Loucy (cell line): ENCODE data around the gene FLRT1.

Source experiments
- H2AFZ ChIP-seq: fragments of 200-600 bp; sonication (generic); 2 replicates; pipeline ENCODE4 v1.6.0; 2016; ENCODE audit warnings: antibody characterized with exemption, mild to moderate bottlenecking, low read length, moderate library complexity
- H3F3A ChIP-seq: fragments of 200-600 bp; 2 replicates; pipeline ENCODE4 v1.6.0; 2016; ENCODE audit warnings: antibody characterized with exemption, low read depth, mild to moderate bottlenecking
- H3K27me3 ChIP-seq: fragments of 200-600 bp; sonication (generic); 2 replicates; pipeline ENCODE4 v1.6.1; 2014; ENCODE audit warnings: low read length, mild to moderate bottlenecking; ENCODE audit not compliant: insufficient read depth, poor library complexity, severe bottlenecking
- H3K36me3 ChIP-seq: fragments of 200-600 bp; sonication (generic); 2 replicates; pipeline ENCODE4 v1.6.1; 2016; ENCODE audit warnings: low read length; ENCODE audit not compliant: insufficient read depth
- H3K4me1 ChIP-seq: fragments of 200-600 bp; sonication (generic); 2 replicates; pipeline ENCODE4 v1.5.1; 2014; ENCODE audit warnings: low read length, mild to moderate bottlenecking; ENCODE audit not compliant: insufficient read depth, poor library complexity, severe bottlenecking
- H3K4me2 ChIP-seq: fragments of 200-600 bp; sonication (generic); 2 replicates; pipeline ENCODE4 v1.6.0; 2014; ENCODE audit warnings: antibody characterized with exemption, low read length, low read depth, mild to moderate bottlenecking; ENCODE audit not compliant: poor library complexity, severe bottlenecking
- H3K4me3 ChIP-seq: fragments of 200-600 bp; sonication (generic); 2 replicates; pipeline ENCODE4 v1.5.1; 2014; ENCODE audit warnings: low read length, mild to moderate bottlenecking, mixed read lengths; ENCODE audit not compliant: poor library complexity, severe bottlenecking
- H3K79me2 ChIP-seq: fragments of 200-600 bp; sonication (generic); 2 replicates; pipeline ENCODE4 v1.6.1; 2014; ENCODE audit warnings: low read length; ENCODE audit not compliant: insufficient read depth
- H3K9ac ChIP-seq: fragments of 200-600 bp; sonication (generic); 2 replicates; pipeline ENCODE4 v1.6.0; 2014; ENCODE audit warnings: mild to moderate bottlenecking, low read depth, low read length, moderate library complexity; ENCODE audit not compliant: poor library complexity, severe bottlenecking
- H3K9me2 ChIP-seq: fragments of 200-600 bp; sonication (generic); replicated peaks from 2 replicates; pipeline ENCODE4 v1.6.1; 2016; ENCODE audit warnings: low read depth, low read length, mixed read lengths
- H3K9me3 ChIP-seq: fragments of 200-600 bp; sonication (generic); 2 replicates; pipeline ENCODE4 v1.6.1; 2014; ENCODE audit warnings: mild to moderate bottlenecking, antibody characterized with exemption, low read length, low read depth; ENCODE audit not compliant: insufficient read depth
- H4K20me1 ChIP-seq: fragments of 200-600 bp; sonication (generic); 2 replicates; pipeline ENCODE4 v1.6.0; 2014; ENCODE audit warnings: antibody characterized with exemption, low read length, mild to moderate bottlenecking; ENCODE audit not compliant: insufficient read depth, poor library complexity, severe bottlenecking
- CTCF ChIP-seq: fragments of 200-600 bp; sonication (generic); conservative IDR thresholded peaks from 2 replicates; pipeline ENCODE4 v1.5.1; 2014; ENCODE audit warnings: mild to moderate bottlenecking, antibody characterized with exemption, low read length
- EZH2phosphoT487 ChIP-seq: fragments of 200-600 bp; IDR thresholded peaks from 2 replicates; pipeline ENCODE4 v1.6.1; 2018; ENCODE audit warnings: antibody characterized with exemption, mild to moderate bottlenecking, moderate library complexity, borderline replicate concordance

Gene FLRT1

GRCh38 chr11:64065141-64065465, 29.4 kb downstream of the FLRT1 start:
- no peak for TF ChIP-seq CTCF
- TF ChIP-seq EZH2phosphoT487 = no peak
- Histone ChIP-seq H3K4me1 (no peaks in the 10 kb centered on the region), H3K9ac (no peak overlapping the region), H3K4me3 (no peak overlapping the region), H2AFZ (no peak overlapping the region), H3K9me2 (no peaks in the 10 kb centered on the region), H3F3A (no peaks in the 10 kb centered on the region), H3K9me3 (no peaks in the 10 kb centered on the region), H3K4me2 (no peak overlapping the region), H4K20me1 (no peaks in the 10 kb centered on the region), H3K79me2 (no peaks in the 10 kb centered on the region), H3K36me3 (no peaks in the 10 kb centered on the region), H3K27me3 (no peaks in the 10 kb centered on the region)

GRCh38 chr11:64065712-64066111, 30.0 kb downstream of the FLRT1 start:
- H3K4me3 ChIP-seq = no peak overlapping the region
- H3K4me1 ChIP-seq = no peaks in the 10 kb centered on the region
- TF ChIP-seq CTCF = no peak
- no peak for TF ChIP-seq EZH2phosphoT487
- no peaks in the 10 kb centered on the region for H3K36me3 ChIP-seq
- H2AFZ ChIP-seq = no peak overlapping the region
- H3K9me3 ChIP-seq = no peaks in the 10 kb centered on the region
- H3K79me2 ChIP-seq = no peaks in the 10 kb centered on the region
- H3K9me2 ChIP-seq = no peaks in the 10 kb centered on the region
- no peaks in the 10 kb centered on the region for H3K27me3 ChIP-seq
- no peak overlapping the region for H3K9ac ChIP-seq
- no peaks in the 10 kb centered on the region for H3F3A ChIP-seq
- H3K4me2 ChIP-seq = no peak overlapping the region
- no peaks in the 10 kb centered on the region for H4K20me1 ChIP-seq

- no peaks in the 10 kb centered on the region for H3K27me3 ChIP-seq
These were observed 31.7 kb downstream of the FLRT1 start for GRCh38 chr11:64067230-64067993.

More at GRCh38 chr11:64067230-64067993, 31.7 kb downstream of the FLRT1 start:
- H3K9me3 ChIP-seq = no peaks in the 10 kb centered on the region
- H3K9me2 ChIP-seq = no peaks in the 10 kb centered on the region
- H3K4me1 ChIP-seq = no peaks in the 10 kb centered on the region
- no peak overlapping the region for H3K9ac ChIP-seq
- H4K20me1 ChIP-seq = no peaks in the 10 kb centered on the region
- no peaks in the 10 kb centered on the region for H3K79me2 ChIP-seq
- no peak overlapping the region for H2AFZ ChIP-seq
- H3K4me3 ChIP-seq = no peak overlapping the region
- H3F3A ChIP-seq = no peaks in the 10 kb centered on the region
- no peaks in the 10 kb centered on the region for H3K36me3 ChIP-seq
- TF ChIP-seq CTCF = no peak
- TF ChIP-seq EZH2phosphoT487 = no peak
- no peak overlapping the region for H3K4me2 ChIP-seq
